ENCODE measurements around the gene PRSS57. TPM values are rescaled to one million over a fixed set of nuclear protein-coding genes. Genes with fewer than 3 reads are reported as not detected.

The PRSS57 gene
- total and polyA plus RNA-seq, 2 donors (not counting 1 experiment from before 2014, with no cell fraction given) = not detected

GRCh38 chr19:694481-695351 is 536 bp downstream of the PRSS57 start:
- H3K4me3 Mint-ChIP-seq = no peak overlapping the region
- peaks cover 0 to 33% (median 4%) of the 10 kb centered on the region in 4 experiments for H3K27me3 ChIP-seq (replicated peaks in 1 of 4; ENCODE audit: control extremely low read depth in 1 of 4, control insufficient read depth in 3 of 4, insufficient read depth in 4 of 4, low read length in 3 of 4)
- H2AFZ ChIP-seq (ENCODE audit: insufficient read depth, low read depth, low read length, poor library complexity, severe bottlenecking) = peak overlapping the region; percentile 42
- TF ChIP-seq EZH2 (IDR thresholded peaks at IDR 0.05; ENCODE audit: borderline replicate concordance, insufficient read depth, low read depth, low read length, poor library complexity, severe bottlenecking) = no peak
- TF ChIP-seq, protein P1, sequence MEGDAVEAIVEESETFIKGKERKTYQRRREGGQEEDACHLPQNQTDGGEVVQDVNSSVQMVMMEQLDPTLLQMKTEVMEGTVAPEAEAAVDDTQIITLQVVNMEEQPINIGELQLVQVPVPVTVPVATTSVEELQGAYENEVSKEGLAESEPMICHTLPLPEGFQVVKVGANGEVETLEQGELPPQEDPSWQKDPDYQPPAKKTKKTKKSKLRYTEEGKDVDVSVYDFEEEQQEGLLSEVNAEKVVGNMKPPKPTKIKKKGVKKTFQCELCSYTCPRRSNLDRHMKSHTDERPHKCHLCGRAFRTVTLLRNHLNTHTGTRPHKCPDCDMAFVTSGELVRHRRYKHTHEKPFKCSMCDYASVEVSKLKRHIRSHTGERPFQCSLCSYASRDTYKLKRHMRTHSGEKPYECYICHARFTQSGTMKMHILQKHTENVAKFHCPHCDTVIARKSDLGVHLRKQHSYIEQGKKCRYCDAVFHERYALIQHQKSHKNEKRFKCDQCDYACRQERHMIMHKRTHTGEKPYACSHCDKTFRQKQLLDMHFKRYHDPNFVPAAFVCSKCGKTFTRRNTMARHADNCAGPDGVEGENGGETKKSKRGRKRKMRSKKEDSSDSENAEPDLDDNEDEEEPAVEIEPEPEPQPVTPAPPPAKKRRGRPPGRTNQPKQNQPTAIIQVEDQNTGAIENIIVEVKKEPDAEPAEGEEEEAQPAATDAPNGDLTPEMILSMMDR (IDR thresholded peaks at IDR 0.05) = no peak
- H3K27ac Mint-ChIP-seq = no peak overlapping the region
- H4K20me1 ChIP-seq (ENCODE audit: control insufficient read depth, insufficient read depth, low read length, poor library complexity, severe bottlenecking) = no peaks in the 10 kb centered on the region
- WGBS (ENCODE audit: insufficient coverage) = 9% methylated on average over 36 of the region's 41 CpGs
- POLR2A ChIA-PET = no interaction called here
- no peak overlapping the region for H3K4me3 ChIP-seq (ENCODE audit: control extremely low read depth in 1 of 5, extremely low read depth in 1 of 5, insufficient read depth in 1 of 5, low read depth in 2 of 5, low read length in 4 of 5)
- H3K9me3 ChIP-seq (ENCODE audit: control extremely low read depth in 1 of 3, control insufficient read depth in 2 of 3, insufficient read depth in 1 of 3, low read length in 2 of 3) = peaks cover 0 to 8% (median 0%) of the 10 kb centered on the region in 3 donors
- H3K9me3 Mint-ChIP-seq (ENCODE audit: insufficient read depth) = no peaks in the 10 kb centered on the region
- CTCF ChIA-PET = interaction anchor here (0.6 kb wide), 1 partner anchor 29 kb away, joined by 5 read pairs; no protein-coding TSS in a partner anchor
- H3K4me1 Mint-ChIP-seq = no peaks in the 10 kb centered on the region
- no peak overlapping the region for H3K27ac ChIP-seq (ENCODE audit: low read length in 2 of 2)
- H3K27me3 Mint-ChIP-seq = peaks cover 4% of the 10 kb centered on the region
- peak overlapping the region; percentile 8 for H3K4me2 ChIP-seq (replicated peaks; ENCODE audit: low read depth, low read length, poor library complexity, severe bottlenecking)
- no peaks in the 10 kb centered on the region for H3K79me2 ChIP-seq (ENCODE audit: control insufficient read depth, insufficient read depth, low read length)
- ATAC-seq (ENCODE audit: low read depth) (no peak), DNase-seq (no peak)
- no peaks in the 10 kb centered on the region for H3K36me3 ChIP-seq (replicated peaks in 1 of 2; ENCODE audit: control extremely low read depth in 1 of 2, control insufficient read depth in 1 of 2, extremely low read depth in 1 of 2, insufficient read depth in 2 of 2, low read length in 1 of 2)
- intact Hi-C loops (cut with micrococcal nuclease) = no loop called here
- no peak overlapping the region for H3K9ac ChIP-seq (ENCODE audit: low read length)
- H3K4me1 ChIP-seq (ENCODE audit: control insufficient read depth in 2 of 2, insufficient read depth in 2 of 2, low read length in 2 of 2) = peaks cover 7 to 10% of the 10 kb centered on the region in 2 donors

- 89% methylated on average over 17 of the region's 18 CpGs for WGBS (ENCODE audit: insufficient coverage)
- H3K4me1 ChIP-seq (ENCODE audit: control insufficient read depth in 2 of 2, insufficient read depth in 2 of 2, low read length in 2 of 2) = peaks cover 2 to 5% of the 10 kb centered on the region in 2 donors
- no peak overlapping the region for H3K27ac ChIP-seq (ENCODE audit: low read length in 2 of 2)
- peaks cover 0 to 5% (median 2%) of the 10 kb centered on the region in 4 experiments for H3K27me3 ChIP-seq (replicated peaks in 1 of 4; ENCODE audit: control extremely low read depth in 1 of 4, control insufficient read depth in 3 of 4, insufficient read depth in 4 of 4, low read length in 3 of 4)
- no peak overlapping the region for H3K4me2 ChIP-seq (replicated peaks; ENCODE audit: low read depth, low read length, poor library complexity, severe bottlenecking)
- CTCF ChIA-PET = no interaction called here
- Mint-ChIP-seq H3K27me3 (no peaks in the 10 kb centered on the region), H3K27ac (no peak overlapping the region), H3K4me1 (no peaks in the 10 kb centered on the region), H3K4me3 (no peak overlapping the region), H3K9me3 (ENCODE audit: insufficient read depth) (no peaks in the 10 kb centered on the region)
- ATAC-seq (ENCODE audit: low read depth) (no peak), DNase-seq (no peak)
- H3K4me3 ChIP-seq (ENCODE audit: control extremely low read depth in 1 of 5, extremely low read depth in 1 of 5, insufficient read depth in 1 of 5, low read depth in 2 of 5, low read length in 4 of 5) = no peak overlapping the region
- no peak overlapping the region for H3K9ac ChIP-seq (ENCODE audit: low read length)
- H3K79me2 ChIP-seq (ENCODE audit: control insufficient read depth, insufficient read depth, low read length) = no peaks in the 10 kb centered on the region
- POLR2A ChIA-PET = no interaction called here
- H3K9me3 ChIP-seq (ENCODE audit: control extremely low read depth in 1 of 3, control insufficient read depth in 2 of 3, insufficient read depth in 1 of 3, low read length in 2 of 3) = peaks cover 0 to 8% (median 0%) of the 10 kb centered on the region in 3 donors
- TF ChIP-seq EZH2 (IDR thresholded peaks at IDR 0.05; ENCODE audit: borderline replicate concordance, insufficient read depth, low read depth, low read length, poor library complexity, severe bottlenecking) = no peak
- TF ChIP-seq, protein P1 (IDR thresholded peaks at IDR 0.05) = no peak
- no peaks in the 10 kb centered on the region for H3K36me3 ChIP-seq (replicated peaks in 1 of 2; ENCODE audit: control extremely low read depth in 1 of 2, control insufficient read depth in 1 of 2, extremely low read depth in 1 of 2, insufficient read depth in 2 of 2, low read length in 1 of 2)
- H2AFZ ChIP-seq (ENCODE audit: insufficient read depth, low read depth, low read length, poor library complexity, severe bottlenecking) = no peak overlapping the region
- intact Hi-C loops (cut with micrococcal nuclease) = no loop called here
- H4K20me1 ChIP-seq (ENCODE audit: control insufficient read depth, insufficient read depth, low read length, poor library complexity, severe bottlenecking) = no peaks in the 10 kb centered on the region
Observed at GRCh38 chr19:690203-690602, 5.0 kb downstream of the PRSS57 start.

Data from B cell (primary cell).